Neuron (in vitro differentiated cells): Measurements from ENCODE around the gene SIRPA.

ENCODE experiments used
- H2AFZ ChIP-seq: one replicate; pipeline ENCODE4 v1.6.1; 2013; ENCODE audit warnings: low read depth, mild to moderate bottlenecking, inconsistent platforms, low read length, moderate library complexity
- H3K27me3 ChIP-seq: one replicate; pipeline ENCODE4 v1.6.1; 2013; ENCODE audit warnings: low read length; ENCODE audit not compliant: insufficient read depth
- H3K36me3 ChIP-seq: one replicate; pipeline ENCODE4 v1.6.1; 2013; ENCODE audit warnings: low read length; ENCODE audit not compliant: insufficient read depth
- H3K4me1 ChIP-seq: one replicate; pipeline ENCODE4 v1.6.1; 2013; ENCODE audit warnings: low read length; ENCODE audit not compliant: insufficient read depth
- H3K4me3 ChIP-seq: 2 replicates; pipeline ENCODE4 v1.5.1; 2013; ENCODE audit warnings: mild to moderate bottlenecking, low read length, moderate library complexity
- H3K9me3 ChIP-seq: one replicate; pipeline ENCODE4 v1.6.1; 2013; ENCODE audit warnings: low read length

Gene SIRPA

DNA sequence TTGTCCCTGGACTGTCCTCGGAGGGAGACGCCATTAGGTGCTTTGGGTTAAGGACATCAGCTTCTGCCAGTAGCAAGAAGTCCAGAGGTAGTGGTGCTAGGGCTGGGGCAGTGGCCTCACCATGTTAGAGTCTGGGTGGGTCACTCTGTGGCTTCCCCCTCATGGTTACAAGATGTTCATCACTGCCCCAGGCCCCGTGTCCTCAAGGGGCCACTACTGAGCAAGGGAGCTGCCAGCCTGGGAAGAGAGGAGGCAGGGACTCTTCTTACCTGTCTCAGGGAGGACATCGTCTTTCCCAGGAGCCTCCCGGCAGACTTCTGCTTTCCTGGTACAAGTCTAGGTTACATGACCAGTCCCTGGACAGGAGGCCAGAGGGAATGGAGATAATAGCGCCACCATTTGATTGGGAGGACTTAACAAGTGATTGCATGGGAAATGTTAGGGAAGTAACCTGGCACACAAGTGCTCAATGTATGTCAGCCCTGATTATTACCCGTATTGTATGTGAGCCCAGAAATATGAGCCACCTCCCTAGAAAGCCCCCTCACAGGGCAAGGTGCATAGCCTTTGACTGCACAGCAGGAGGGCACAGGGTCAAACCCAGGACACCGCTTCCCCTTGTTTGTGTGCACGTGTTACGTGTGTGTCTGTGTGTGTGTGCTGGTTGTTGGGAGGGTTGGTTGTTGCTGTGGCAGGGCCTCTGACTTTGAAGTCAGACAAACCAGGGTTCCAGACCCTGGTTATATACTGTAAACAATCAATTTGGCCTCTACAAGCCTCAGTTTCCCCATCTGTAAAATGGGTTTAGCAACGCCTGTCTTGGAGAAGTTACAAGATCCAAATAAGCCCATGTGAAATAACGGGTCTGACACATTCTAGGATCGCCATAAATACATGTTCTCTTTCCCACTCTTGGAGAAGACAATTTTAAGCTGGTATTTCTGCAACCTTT lies 30.0 kb downstream of the SIRPA start:
- H3K36me3 ChIP-seq, result no peaks in the 10 kb centered on the region
- H3K9me3 ChIP-seq, result no peaks in the 10 kb centered on the region
- H3K4me3 ChIP-seq, result no peak overlapping the region
- no peaks in the 10 kb centered on the region for H3K27me3 ChIP-seq
- no peaks in the 10 kb centered on the region for H3K4me1 ChIP-seq
- H2AFZ ChIP-seq, result no peak overlapping the region

DNA sequence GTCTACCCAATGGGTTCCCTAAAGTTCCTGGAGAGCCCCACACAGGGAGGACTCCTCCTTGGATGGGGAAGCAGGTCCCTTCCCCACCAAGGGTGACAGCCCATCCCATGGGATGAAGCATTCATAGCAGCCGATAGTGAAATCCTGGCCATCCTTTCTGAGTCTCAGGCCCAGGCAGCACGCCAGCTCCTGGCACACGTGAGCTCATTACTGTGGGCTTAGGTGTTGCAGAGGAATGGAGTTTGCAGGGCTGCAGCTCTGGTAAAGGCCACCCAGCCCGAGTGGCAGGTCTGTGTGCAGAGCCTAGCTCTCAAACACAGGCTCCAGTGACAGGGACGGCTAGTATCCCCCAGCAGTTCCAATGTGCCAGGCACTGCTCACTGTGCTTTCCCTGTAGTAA lies 31.0 kb downstream of the SIRPA start:
- H2AFZ ChIP-seq, result no peak overlapping the region
- H3K36me3 ChIP-seq, result no peaks in the 10 kb centered on the region

DNA sequence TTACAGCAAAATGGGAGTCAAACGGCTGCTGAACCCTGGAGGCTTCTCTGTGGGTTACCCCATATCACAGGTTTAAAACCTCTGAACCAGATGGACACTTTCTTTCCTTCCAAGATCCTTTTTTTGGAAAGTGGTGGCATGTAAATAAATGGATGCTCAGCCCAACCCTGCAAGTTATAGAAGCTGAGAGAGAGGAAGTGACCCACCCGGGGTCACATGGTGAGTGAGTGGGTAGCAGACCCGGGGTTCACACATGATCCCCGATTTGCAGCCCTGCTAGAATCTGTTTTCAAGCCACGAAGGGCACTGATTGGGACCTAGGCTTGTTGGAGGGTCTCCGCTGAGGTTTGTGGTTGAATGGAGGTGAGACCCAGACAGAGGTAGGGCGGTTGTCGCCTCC lies 32.0 kb downstream of the SIRPA start:
- Histone ChIP-seq H3K36me3 (no peaks in the 10 kb centered on the region), H3K9me3 (no peaks in the 10 kb centered on the region), H3K4me1 (no peaks in the 10 kb centered on the region), H3K27me3 (no peaks in the 10 kb centered on the region), H3K4me3 (no peak overlapping the region), H2AFZ (no peak overlapping the region)

More for the DNA sequence above, 31.0 kb downstream of the SIRPA start:
- Histone ChIP-seq H3K4me3 (no peak overlapping the region), H3K4me1 (no peaks in the 10 kb centered on the region), H3K9me3 (no peaks in the 10 kb centered on the region), H3K27me3 (no peaks in the 10 kb centered on the region)

DNA sequence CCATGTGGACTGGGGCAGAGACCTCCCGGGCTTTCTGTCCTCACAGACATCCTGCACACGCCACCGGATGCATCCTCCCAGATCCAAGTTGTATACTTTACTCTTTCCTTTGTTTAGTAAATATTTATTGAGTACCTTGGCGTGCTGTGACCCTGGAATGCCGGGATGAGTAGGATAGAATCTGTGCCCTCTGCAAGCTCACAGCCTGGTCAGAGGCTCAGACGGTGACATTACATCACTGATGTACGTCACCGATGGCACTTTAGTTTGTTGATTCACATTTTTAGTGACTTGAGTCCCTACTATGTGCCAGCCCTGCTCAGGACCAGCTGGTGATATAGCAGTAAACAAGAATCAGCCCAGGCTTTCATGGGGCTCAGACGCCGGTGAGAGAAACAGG lies 32.9 kb downstream of the SIRPA start:
- no peaks in the 10 kb centered on the region for H3K4me1 ChIP-seq
- H3K36me3 ChIP-seq, result no peaks in the 10 kb centered on the region
- H2AFZ ChIP-seq, result no peak overlapping the region
- no peaks in the 10 kb centered on the region for H3K9me3 ChIP-seq
- H3K4me3 ChIP-seq, result no peak overlapping the region
- no peaks in the 10 kb centered on the region for H3K27me3 ChIP-seq

DNA sequence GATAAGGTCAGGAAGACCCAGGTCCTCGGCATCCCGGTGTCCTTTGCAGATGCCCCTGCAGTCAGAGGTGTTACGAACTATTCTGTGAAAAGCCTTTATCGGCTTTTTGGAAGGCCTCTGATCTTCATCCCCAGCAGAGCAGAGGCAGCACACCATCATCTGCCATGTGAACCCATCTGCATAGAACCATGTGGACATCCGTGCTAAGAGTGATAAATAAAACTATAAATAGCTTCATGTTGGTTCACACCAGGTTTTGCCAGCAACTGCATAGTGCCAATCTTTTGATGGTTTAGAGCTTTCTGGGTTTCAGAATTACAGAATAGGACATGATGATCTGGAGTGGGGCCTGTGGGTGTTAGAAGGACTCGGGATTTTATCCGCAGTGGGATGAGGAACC lies 33.6 kb downstream of the SIRPA start:
- H3K9me3 ChIP-seq, result no peaks in the 10 kb centered on the region
- H2AFZ ChIP-seq, result no peak overlapping the region
- H3K27me3 ChIP-seq, result no peaks in the 10 kb centered on the region
- H3K4me3 ChIP-seq, result no peak overlapping the region
- H3K36me3 ChIP-seq, result no peaks in the 10 kb centered on the region
- no peaks in the 10 kb centered on the region for H3K4me1 ChIP-seq

DNA sequence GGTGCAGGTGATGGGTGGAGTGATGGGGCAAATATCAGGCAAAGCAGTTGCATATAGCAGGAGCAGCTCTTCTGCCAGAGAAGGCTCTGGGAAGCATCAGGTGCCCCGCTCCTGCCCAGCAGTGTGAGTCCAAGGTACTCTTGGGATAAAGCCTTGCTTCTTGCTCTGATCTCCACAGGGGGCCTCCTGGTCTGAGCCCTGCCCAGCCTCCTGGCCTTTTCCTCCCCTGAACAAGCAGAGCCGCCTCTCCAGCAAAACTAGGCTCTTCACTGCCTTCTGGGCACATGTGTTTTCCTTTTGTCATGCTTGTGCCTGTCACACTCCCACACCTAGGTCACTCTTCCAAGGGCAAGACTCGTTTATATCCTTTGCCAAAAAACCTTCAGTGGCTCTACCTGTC lies 34.3 kb downstream of the SIRPA start:
- no peak overlapping the region for H3K4me3 ChIP-seq
- H3K9me3 ChIP-seq, result no peaks in the 10 kb centered on the region
- no peak overlapping the region for H2AFZ ChIP-seq
- no peaks in the 10 kb centered on the region for H3K36me3 ChIP-seq
- H3K27me3 ChIP-seq, result no peaks in the 10 kb centered on the region
- H3K4me1 ChIP-seq, result no peaks in the 10 kb centered on the region

DNA sequence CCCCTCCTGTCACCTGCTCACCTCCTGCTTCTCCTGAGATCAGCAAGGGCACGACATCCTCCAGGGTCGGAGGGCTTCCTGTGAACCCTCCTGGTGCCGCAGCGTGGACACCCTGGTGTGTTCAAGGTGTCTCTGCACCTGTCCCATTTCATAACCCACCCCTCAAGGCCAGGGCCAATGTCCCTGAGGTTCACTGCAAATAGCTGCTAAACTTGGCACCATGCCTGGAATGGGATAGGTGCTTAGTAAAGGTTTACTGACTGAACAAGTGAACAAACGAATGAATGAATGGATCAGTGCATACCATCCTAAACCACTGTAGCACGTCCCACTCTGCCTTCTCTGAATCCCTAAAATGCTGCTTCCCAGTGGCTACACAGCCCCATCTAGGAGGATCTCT lies 35.0 kb downstream of the SIRPA start:
- H3K9me3 ChIP-seq, result no peaks in the 10 kb centered on the region
- no peaks in the 10 kb centered on the region for H3K4me1 ChIP-seq
- no peaks in the 10 kb centered on the region for H3K27me3 ChIP-seq
- H2AFZ ChIP-seq, result no peak overlapping the region
- H3K36me3 ChIP-seq, result no peaks in the 10 kb centered on the region
- H3K4me3 ChIP-seq, result no peak overlapping the region

DNA sequence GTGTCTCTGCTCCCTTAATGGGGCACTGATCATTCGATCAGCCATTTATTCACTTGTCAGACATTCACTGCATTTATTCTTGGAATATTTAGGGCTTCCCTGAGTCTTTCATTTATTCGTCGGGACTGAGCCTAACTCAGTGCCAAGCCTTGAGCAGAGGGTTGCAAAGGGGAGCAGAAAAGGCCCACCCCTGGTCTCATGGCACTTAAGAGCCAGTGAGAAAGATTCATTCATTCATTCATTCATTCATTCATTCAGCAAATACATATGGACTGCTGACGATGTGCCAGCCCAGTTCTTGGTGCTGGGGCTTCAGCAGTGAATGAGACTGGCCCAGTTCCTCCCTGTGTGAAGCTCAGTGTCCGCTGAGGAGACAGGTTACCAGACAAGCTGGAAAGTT lies 36.6 kb downstream of the SIRPA start:
- H3K9me3 ChIP-seq, result no peaks in the 10 kb centered on the region
- H3K27me3 ChIP-seq, result no peaks in the 10 kb centered on the region
- H3K36me3 ChIP-seq, result no peaks in the 10 kb centered on the region
- H2AFZ ChIP-seq, result no peak overlapping the region
- no peaks in the 10 kb centered on the region for H3K4me1 ChIP-seq
- H3K4me3 ChIP-seq, result no peak overlapping the region

DNA sequence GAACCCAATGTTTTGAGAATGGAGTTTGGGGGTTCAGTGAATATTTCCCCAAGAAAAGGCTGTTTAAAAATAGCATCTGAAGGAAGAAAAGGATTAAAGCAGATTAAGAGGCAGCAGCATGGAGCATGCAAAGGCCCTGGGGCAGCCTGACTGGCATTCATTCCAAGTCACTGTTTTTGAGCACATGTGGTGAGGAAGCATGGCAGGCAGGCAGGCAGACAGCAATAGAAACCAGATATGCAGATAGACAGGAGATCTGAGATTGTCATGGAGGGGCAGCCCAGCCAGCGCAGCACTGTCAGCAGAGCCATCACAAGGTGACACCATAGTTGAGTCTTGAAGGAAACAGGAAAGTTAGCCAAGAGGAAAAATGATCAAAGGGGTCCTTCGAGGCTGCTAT lies 37.8 kb downstream of the SIRPA start:
- Histone ChIP-seq H3K27me3 (no peaks in the 10 kb centered on the region), H3K4me1 (no peaks in the 10 kb centered on the region), H3K36me3 (no peaks in the 10 kb centered on the region), H2AFZ (no peak overlapping the region), H3K9me3 (no peaks in the 10 kb centered on the region), H3K4me3 (no peak overlapping the region)

DNA sequence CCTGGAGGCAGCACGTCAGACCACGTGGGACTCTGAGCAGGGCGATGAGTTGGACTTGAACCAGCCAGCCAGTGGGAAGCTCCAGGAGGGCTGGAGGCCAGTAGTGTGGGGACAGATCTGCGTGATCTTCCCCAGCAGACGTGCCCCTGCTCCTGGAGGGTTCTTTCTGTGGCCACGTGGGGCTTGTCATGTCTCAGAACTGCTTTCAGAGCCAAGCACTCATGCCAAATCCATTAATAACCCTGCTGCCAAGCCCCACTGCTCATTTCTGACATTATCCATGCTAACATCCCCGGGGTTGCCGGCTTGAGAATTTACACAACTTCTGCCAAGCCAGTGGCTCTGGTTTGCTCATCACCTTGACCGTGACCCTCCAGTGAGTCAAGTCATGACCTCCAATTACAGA lies 38.3 kb downstream of the SIRPA start:
- no peaks in the 10 kb centered on the region for H3K9me3 ChIP-seq
- H3K27me3 ChIP-seq, result no peaks in the 10 kb centered on the region
- no peak overlapping the region for H3K4me3 ChIP-seq
- no peaks in the 10 kb centered on the region for H3K4me1 ChIP-seq
- H2AFZ ChIP-seq, result no peak overlapping the region
- no peaks in the 10 kb centered on the region for H3K36me3 ChIP-seq

DNA sequence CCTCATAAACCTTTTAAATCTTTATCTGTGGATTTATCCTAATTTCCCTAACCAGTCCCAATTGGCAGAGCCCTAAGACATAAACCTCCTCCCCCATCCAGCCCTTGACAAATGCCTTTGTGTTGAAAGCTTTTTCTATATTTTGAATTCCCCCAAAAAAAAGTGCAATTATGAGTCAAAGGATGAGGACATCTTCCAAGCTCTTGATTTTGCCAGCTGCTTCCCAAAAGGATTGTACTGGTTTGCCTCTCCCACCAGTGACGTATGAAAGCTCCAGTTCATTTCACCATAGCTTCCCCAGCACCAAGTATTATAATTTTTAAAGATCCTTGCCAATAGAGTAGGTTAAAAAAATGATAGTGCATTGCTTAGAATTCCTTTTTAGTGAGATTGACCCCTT lies 38.9 kb downstream of the SIRPA start:
- H3K9me3 ChIP-seq, result no peaks in the 10 kb centered on the region
- H3K4me1 ChIP-seq, result no peaks in the 10 kb centered on the region
- H2AFZ ChIP-seq, result no peak overlapping the region
- no peaks in the 10 kb centered on the region for H3K36me3 ChIP-seq
- H3K4me3 ChIP-seq, result no peak overlapping the region
- no peaks in the 10 kb centered on the region for H3K27me3 ChIP-seq

DNA sequence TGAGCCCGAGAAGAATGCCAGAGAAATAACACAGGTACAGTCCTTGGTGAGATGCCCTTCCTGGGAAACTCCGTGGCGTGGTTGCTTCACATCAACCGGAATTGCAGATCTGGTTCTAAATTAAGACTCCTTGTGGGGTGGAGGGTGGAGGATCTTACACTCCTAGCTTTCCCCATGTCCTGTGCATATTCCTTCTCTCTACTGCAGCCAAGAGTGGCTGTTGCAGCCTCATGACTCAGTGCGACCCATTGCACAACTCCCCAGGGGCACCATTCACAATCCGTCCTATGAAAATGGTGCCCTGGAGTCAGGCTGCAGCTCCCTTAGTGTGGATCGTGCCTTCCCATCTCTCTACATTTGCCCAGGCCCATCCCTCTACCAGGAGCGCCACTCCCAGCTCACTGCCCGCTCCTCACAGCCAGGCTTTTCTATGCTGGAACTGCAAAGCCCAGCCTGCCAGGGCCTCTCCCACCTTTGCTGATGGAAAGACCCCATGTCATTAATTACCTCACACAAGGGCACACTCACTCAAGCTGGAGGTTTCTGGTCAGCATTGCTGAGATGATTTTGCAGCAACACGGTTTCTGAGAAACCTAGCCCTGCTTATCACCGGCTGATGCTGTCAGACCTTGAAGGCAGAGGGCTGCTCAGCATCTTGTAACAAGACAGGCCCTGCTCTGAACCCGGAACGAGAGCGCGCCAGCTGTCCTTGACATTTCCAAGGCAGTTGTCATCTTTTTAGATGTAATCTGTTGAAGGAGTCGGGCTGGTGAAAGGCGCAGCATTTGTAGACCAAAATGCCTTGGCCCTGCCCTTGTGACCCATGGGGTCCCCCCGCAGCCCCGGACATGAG lies 39.7 kb downstream of the SIRPA start:
- Histone ChIP-seq H3K4me1 (no peaks in the 10 kb centered on the region), H3K27me3 (no peaks in the 10 kb centered on the region)

DNA sequence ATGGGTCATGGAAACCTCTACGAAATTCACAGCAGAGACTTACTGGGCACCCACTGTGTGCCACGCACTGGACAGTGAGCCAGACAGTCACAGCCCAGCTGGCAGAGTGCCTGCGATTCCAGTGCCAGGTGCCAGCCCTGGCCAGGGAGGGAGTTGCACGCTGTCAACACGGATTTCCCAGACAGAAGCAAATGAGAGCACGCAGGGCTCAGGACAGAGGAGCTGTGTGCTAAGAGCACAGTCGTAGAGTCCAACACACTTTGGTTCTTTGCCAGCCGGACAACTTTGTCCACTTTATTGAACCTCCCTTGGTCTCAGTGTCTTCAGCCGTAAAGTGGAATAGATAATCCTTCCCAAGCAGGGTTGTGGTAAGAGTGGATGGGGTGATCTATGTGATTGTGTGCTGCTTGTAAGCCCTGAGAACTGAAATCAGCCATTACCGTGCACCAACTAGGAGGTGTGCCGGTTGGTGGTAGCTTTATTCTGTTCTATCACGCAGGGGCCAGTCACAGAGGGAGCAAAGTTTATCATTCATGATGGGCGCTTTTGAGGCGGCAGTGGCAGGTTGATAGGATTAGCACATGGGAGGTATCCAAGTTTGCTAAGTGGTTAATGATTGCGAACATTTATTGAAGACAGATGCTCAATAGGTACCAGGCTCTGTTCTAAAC lies 40.6 kb downstream of the SIRPA start:
- no peaks in the 10 kb centered on the region for H3K4me1 ChIP-seq
- H3K27me3 ChIP-seq, result no peaks in the 10 kb centered on the region
- no peak overlapping the region for H2AFZ ChIP-seq
- no peaks in the 10 kb centered on the region for H3K9me3 ChIP-seq
- H3K4me3 ChIP-seq, result no peak overlapping the region
- H3K36me3 ChIP-seq, result no peaks in the 10 kb centered on the region

More for the DNA sequence above, 39.7 kb downstream of the SIRPA start:
- H3K4me3 ChIP-seq, result no peak overlapping the region
- H2AFZ ChIP-seq, result no peak overlapping the region
- no peaks in the 10 kb centered on the region for H3K9me3 ChIP-seq
- no peaks in the 10 kb centered on the region for H3K36me3 ChIP-seq
